ENCODE data around the gene HLA-DQB1.
"Not testable (repeated sequence)": the region's sequence is repeated elsewhere in the genome, so short reads cannot be mapped to it uniquely, and the experiment has no call there.

Gene HLA-DQB1

GRCh38 chr6:32645047-32645703 lies 21.3 kb downstream of the HLA-DQB1 start:
- H3K9ac ChIP-seq (ENCODE audit: low read depth, low read length, poor library complexity, severe bottlenecking) = no peak overlapping the region
- no peaks in the 10 kb centered on the region for H3K36me3 ChIP-seq (ENCODE audit: insufficient read depth, low read length)
- H3K27me3 ChIP-seq (ENCODE audit: insufficient read depth, low read length, poor library complexity, severe bottlenecking) = no peaks in the 10 kb centered on the region
- no peak overlapping the region for H2AFZ ChIP-seq (ENCODE audit: low read length)
- H3K4me1 ChIP-seq (ENCODE audit: insufficient read depth, low read length, poor library complexity, severe bottlenecking) = no peaks in the 10 kb centered on the region
- H3K4me3 ChIP-seq (ENCODE audit: low read length, poor library complexity, severe bottlenecking) = no peak overlapping the region
- TF ChIP-seq EZH2phosphoT487 (IDR thresholded peaks at IDR 0.05; ENCODE audit: borderline replicate concordance) = no peak
- no peak for TF ChIP-seq CTCF (conservative IDR thresholded peaks at IDR 0.05; ENCODE audit: low read length)
- no peak overlapping the region for H3K4me2 ChIP-seq (ENCODE audit: low read depth, low read length, poor library complexity, severe bottlenecking)
- H3K9me3 ChIP-seq (ENCODE audit: insufficient read depth, low read depth, low read length) = no peaks in the 10 kb centered on the region
- H3K79me2 ChIP-seq (ENCODE audit: insufficient read depth, low read length) = no peaks in the 10 kb centered on the region
- H3F3A ChIP-seq (ENCODE audit: low read depth) = no peaks in the 10 kb centered on the region
- H4K20me1 ChIP-seq (ENCODE audit: insufficient read depth, low read length, poor library complexity, severe bottlenecking) = no peaks in the 10 kb centered on the region
- H3K9me2 ChIP-seq (replicated peaks; ENCODE audit: low read depth, low read length) = no peaks in the 10 kb centered on the region

GRCh38 chr6:32643904-32644303 lies 22.6 kb downstream of the HLA-DQB1 start:
- TF ChIP-seq CTCF (conservative IDR thresholded peaks at IDR 0.05; ENCODE audit: low read length) (no peak), EZH2phosphoT487 (IDR thresholded peaks at IDR 0.05; ENCODE audit: borderline replicate concordance) (no peak)
- Histone ChIP-seq H3K9me3 (ENCODE audit: insufficient read depth, low read depth, low read length) (no peaks in the 10 kb centered on the region), H3K4me2 (ENCODE audit: low read depth, low read length, poor library complexity, severe bottlenecking) (no peak overlapping the region), H3K79me2 (ENCODE audit: insufficient read depth, low read length) (no peaks in the 10 kb centered on the region), H3K27me3 (ENCODE audit: insufficient read depth, low read length, poor library complexity, severe bottlenecking) (no peaks in the 10 kb centered on the region), H3K36me3 (ENCODE audit: insufficient read depth, low read length) (no peaks in the 10 kb centered on the region), H3K4me1 (ENCODE audit: insufficient read depth, low read length, poor library complexity, severe bottlenecking) (no peaks in the 10 kb centered on the region), H4K20me1 (ENCODE audit: insufficient read depth, low read length, poor library complexity, severe bottlenecking) (no peaks in the 10 kb centered on the region), H3K9me2 (replicated peaks; ENCODE audit: low read depth, low read length) (no peaks in the 10 kb centered on the region), H3F3A (ENCODE audit: low read depth) (no peaks in the 10 kb centered on the region), H2AFZ (ENCODE audit: low read length) (no peak overlapping the region), H3K4me3 (ENCODE audit: low read length, poor library complexity, severe bottlenecking) (no peak overlapping the region), H3K9ac (ENCODE audit: low read depth, low read length, poor library complexity, severe bottlenecking) (no peak overlapping the region)

GRCh38 chr6:32642720-32643106 lies 23.7 kb downstream of the HLA-DQB1 start:
- Histone ChIP-seq H3K9me2 (replicated peaks; ENCODE audit: low read depth, low read length) (no peaks in the 10 kb centered on the region), H4K20me1 (ENCODE audit: insufficient read depth, low read length, poor library complexity, severe bottlenecking) (no peaks in the 10 kb centered on the region), H3K79me2 (ENCODE audit: insufficient read depth, low read length) (no peaks in the 10 kb centered on the region), H3K4me3 (ENCODE audit: low read length, poor library complexity, severe bottlenecking) (no peak overlapping the region), H3K27me3 (ENCODE audit: insufficient read depth, low read length, poor library complexity, severe bottlenecking) (no peaks in the 10 kb centered on the region), H3K9me3 (ENCODE audit: insufficient read depth, low read depth, low read length) (no peaks in the 10 kb centered on the region), H3K36me3 (ENCODE audit: insufficient read depth, low read length) (no peaks in the 10 kb centered on the region), H3F3A (ENCODE audit: low read depth) (no peaks in the 10 kb centered on the region), H3K4me1 (ENCODE audit: insufficient read depth, low read length, poor library complexity, severe bottlenecking) (no peaks in the 10 kb centered on the region), H2AFZ (ENCODE audit: low read length) (no peak overlapping the region), H3K4me2 (ENCODE audit: low read depth, low read length, poor library complexity, severe bottlenecking) (no peak overlapping the region), H3K9ac (ENCODE audit: low read depth, low read length, poor library complexity, severe bottlenecking) (no peak overlapping the region)
- no peak for TF ChIP-seq EZH2phosphoT487 (IDR thresholded peaks at IDR 0.05; ENCODE audit: borderline replicate concordance)
- TF ChIP-seq CTCF (conservative IDR thresholded peaks at IDR 0.05; ENCODE audit: low read length) = no peak

- not testable (repeated sequence) for H3K36me3 ChIP-seq (ENCODE audit: insufficient read depth, low read length); H3K4me3 ChIP-seq (ENCODE audit: low read length, poor library complexity, severe bottlenecking)
Observed at GRCh38 chr6:32641785-32642719, 24.4 kb downstream of the HLA-DQB1 start.

More at GRCh38 chr6:32641785-32642719, 24.4 kb downstream of the HLA-DQB1 start:
- H3K9ac ChIP-seq (ENCODE audit: low read depth, low read length, poor library complexity, severe bottlenecking); H2AFZ ChIP-seq (ENCODE audit: low read length); H3F3A ChIP-seq (ENCODE audit: low read depth); H4K20me1 ChIP-seq (ENCODE audit: insufficient read depth, low read length, poor library complexity, severe bottlenecking); H3K27me3 ChIP-seq (ENCODE audit: insufficient read depth, low read length, poor library complexity, severe bottlenecking); H3K79me2 ChIP-seq (ENCODE audit: insufficient read depth, low read length); H3K4me2 ChIP-seq (ENCODE audit: low read depth, low read length, poor library complexity, severe bottlenecking); H3K4me1 ChIP-seq (ENCODE audit: insufficient read depth, low read length, poor library complexity, severe bottlenecking); H3K9me2 ChIP-seq (replicated peaks; ENCODE audit: low read depth, low read length); H3K9me3 ChIP-seq (ENCODE audit: insufficient read depth, low read depth, low read length): not testable (repeated sequence)

Measured in Loucy (cell line).